GM13976 (cell line): ENCODE results near the gene EIF5.

Experiments used
- DNase-seq: peaks from one replicate; pipeline ENCODE4 v3.0.0; 2012; ENCODE audit warnings: low spot score
- CTCF ChIP-seq: IDR thresholded peaks from 2 replicates; pipeline ENCODE4 v1.5.1; 2012; ENCODE audit warnings: borderline replicate concordance, mild to moderate bottlenecking; ENCODE audit not compliant: insufficient read depth; ENCODE audit errors: extremely low read depth, missing control alignments, control extremely low read depth
- in situ Hi-C: fragments of 300-500 bp; cut with MboI; formaldehyde crosslinking; loops from one replicate; pipeline ENCODE4 v1.12.0; 2022; ENCODE audit warnings: low sequenced_read_pairs, mixed read lengths, inconsistent platforms; ENCODE audit not compliant: unreplicated experiment

Gene EIF5

GRCh38 chr14:103314496-103315277 is 19.4 kb upstream of the EIF5 start:
- no peak for DNase-seq
- in situ Hi-C loops = no loop called here
- no peak for TF ChIP-seq CTCF

- in situ Hi-C loops = no loop called here
- TF ChIP-seq CTCF = no peak
- DNase-seq = no peak
Measured at GRCh38 chr14:103315351-103315911, 18.6 kb upstream of the EIF5 start.

- TF ChIP-seq CTCF = no peak
- in situ Hi-C loops = no loop called here
- no peak for DNase-seq
Measured at GRCh38 chr14:103315941-103316340, 18.1 kb upstream of the EIF5 start.

- TF ChIP-seq CTCF = no peak
- in situ Hi-C loops = no loop called here
- DNase-seq = no peak
Measured at GRCh38 chr14:103316721-103317121, 17.3 kb upstream of the EIF5 start.

- no peak for DNase-seq
- no peak for TF ChIP-seq CTCF
- in situ Hi-C loops = no loop called here
Measured at GRCh38 chr14:103317251-103317650, 16.8 kb upstream of the EIF5 start.

- in situ Hi-C loops = no loop called here
- no peak for TF ChIP-seq CTCF
- DNase-seq = no peak
Measured at GRCh38 chr14:103317976-103318580, 16.0 kb upstream of the EIF5 start.
